IPS-18c (cell line): ENCODE measurements around the gene FGD4.

Experiments used
- H3K4me3 ChIP-seq: 2 replicates; pipeline ENCODE4 v1.7.0; 2013; ENCODE audit warnings: low read depth, mild to moderate bottlenecking, low read length, moderate library complexity; ENCODE audit not compliant: insufficient read depth
- H3K9me3 ChIP-seq: one replicate; pipeline ENCODE4 v1.6.1; 2013; ENCODE audit warnings: mild to moderate bottlenecking, low read length, moderate library complexity; ENCODE audit not compliant: control insufficient read depth, insufficient read depth

The FGD4 gene

GRCh38 chr12:32688786-32689185 is 289.4 kb downstream of the FGD4 start:
- Histone ChIP-seq H3K4me3 (no peak overlapping the region), H3K9me3 (no peaks in the 10 kb centered on the region)

GRCh38 chr12:32690927-32691326 is 291.6 kb downstream of the FGD4 start:
- H3K4me3 ChIP-seq = no peak overlapping the region
- no peaks in the 10 kb centered on the region for H3K9me3 ChIP-seq

- Histone ChIP-seq H3K9me3 (no peaks in the 10 kb centered on the region), H3K4me3 (no peak overlapping the region)
Observed at GRCh38 chr12:32692358-32692757, 293.0 kb downstream of the FGD4 start.

GRCh38 chr12:32693036-32693435 is 293.7 kb downstream of the FGD4 start:
- Histone ChIP-seq H3K9me3 (no peaks in the 10 kb centered on the region), H3K4me3 (no peak overlapping the region)
